NCI-H2081 treated with DMSO at 0.1 percent for 48 hours (cell line): ENCODE data around the gene CD84.
"Not testable (repeated sequence)": the region's sequence is repeated elsewhere in the genome, so short reads cannot be mapped to it uniquely, and the experiment has no call there.

Experiments used
- DNase-seq: peaks from one replicate; lab custom pipeline; 2025; lab: John Stamatoyannopoulos, UW

The CD84 gene

DNA sequence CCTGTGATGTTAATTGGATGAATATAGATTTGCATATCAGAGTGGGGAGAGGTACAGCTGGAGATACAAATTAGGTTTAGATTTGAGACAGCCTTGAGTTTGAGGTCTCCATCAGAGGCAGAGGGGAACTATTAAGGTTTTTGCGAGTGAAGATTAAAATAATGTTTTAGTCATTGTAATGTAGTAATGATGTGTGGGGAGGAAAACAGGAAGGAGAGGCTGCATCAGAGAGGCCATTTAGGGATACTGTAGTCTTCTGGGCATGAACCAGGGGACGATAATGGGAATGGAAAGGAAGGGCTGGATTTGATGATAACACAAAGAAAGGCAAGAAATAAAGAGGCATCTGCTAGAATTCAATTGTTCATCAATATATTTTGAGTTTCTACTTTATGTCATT, 9.5 kb downstream of the CD84 start:
- no peak for DNase-seq

DNA sequence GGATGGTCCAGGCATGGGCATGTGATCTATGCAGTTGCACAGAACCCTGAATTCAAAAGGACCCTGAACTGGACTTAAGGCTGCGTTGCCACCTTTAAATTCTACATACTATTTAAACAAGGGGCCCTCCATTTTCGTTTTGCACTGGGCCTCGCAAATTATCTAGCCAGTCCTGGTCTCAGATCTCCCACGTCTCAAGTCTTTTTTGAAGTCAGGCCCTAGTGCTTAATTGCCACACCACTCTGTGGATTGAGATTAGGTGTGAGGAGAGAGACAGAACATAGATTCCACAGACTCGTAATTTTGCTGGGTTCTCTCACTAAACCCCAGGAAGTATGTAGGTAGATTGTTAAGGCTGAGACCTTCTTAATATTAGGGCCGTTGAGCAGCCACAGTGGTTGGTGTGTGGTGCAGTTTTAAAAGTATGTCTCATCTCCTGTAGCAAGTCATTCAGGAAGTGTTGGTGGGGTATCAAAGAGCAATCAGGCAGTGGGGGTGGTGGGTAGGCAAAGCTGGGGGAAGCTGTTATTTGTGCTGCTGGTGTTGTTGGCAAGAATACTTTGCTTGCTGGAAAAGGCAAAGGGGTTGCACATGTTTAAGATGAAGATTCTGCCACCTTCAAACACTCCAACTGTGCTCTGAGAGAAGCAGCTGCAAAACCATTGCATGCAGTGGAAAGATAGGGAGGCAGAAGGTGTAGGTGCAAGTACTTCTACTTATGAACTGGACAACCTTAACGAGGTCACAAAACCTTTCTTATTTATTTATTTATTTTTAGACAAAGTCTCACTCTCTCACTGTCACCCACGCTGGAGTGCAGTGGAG, 11.2 kb downstream of the CD84 start:
- no peak for DNase-seq

GRCh38 chr1:160567341-160567740, 12.0 kb downstream of the CD84 start:
- DNase-seq = no peak

- DNase-seq = no peak
These were observed 13.7 kb downstream of the CD84 start for GRCh38 chr1:160565564-160565963.

GRCh38 chr1:160563230-160563629, 16.1 kb downstream of the CD84 start:
- not testable (repeated sequence) for DNase-seq

GRCh38 chr1:160562745-160563144, 16.6 kb downstream of the CD84 start:
- not testable (repeated sequence) for DNase-seq

DNA sequence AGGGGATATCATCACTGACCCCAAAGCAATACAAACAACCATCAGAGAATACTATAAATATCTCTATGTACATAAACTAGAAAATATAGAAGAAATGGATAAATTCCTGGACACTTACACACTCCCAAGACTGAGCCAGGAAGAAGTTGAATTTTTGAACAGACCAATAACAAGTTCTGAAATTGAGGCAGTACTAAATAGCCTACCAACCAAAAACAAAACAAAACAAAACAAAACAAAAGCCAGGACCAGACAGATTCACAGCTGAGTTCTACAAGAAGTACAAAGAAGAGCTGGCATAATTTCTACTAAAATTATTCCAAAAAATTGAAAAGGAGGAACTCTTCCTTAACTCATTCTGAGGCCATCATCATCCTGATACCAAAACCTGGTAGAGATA, 18.5 kb downstream of the CD84 start:
- no peak for DNase-seq

- DNase-seq = no peak
These were observed 19.1 kb downstream of the CD84 start for GRCh38 chr1:160560045-160560705.

GRCh38 chr1:160559437-160559836, 19.9 kb downstream of the CD84 start:
- DNase-seq = not testable (repeated sequence)

- DNase-seq = no peak
These were observed 20.5 kb downstream of the CD84 start for GRCh38 chr1:160558660-160559380.

GRCh38 chr1:160553778-160554177, 25.5 kb downstream of the CD84 start:
- no peak for DNase-seq

GRCh38 chr1:160552425-160552824, 26.9 kb downstream of the CD84 start:
- no peak for DNase-seq

- no peak for DNase-seq
These were observed 28.7 kb downstream of the CD84 start for GRCh38 chr1:160550572-160551034.

DNA sequence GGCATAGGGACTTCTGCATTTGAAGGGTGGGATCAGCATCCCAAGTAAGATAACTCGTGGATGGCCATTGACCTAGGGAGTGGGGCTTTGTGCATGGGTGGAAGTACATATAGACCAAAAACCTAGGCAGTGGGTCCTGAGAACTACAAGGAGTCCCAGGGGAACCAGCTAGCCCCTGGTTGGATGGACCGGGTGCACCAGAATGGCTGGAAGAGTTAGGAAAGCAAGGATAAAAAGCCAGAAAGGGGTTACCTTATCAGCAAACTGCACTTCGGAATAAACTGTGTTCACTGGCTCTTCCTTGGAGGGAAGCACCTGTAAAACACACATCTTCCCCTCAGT, 29.7 kb downstream of the CD84 start:
- no peak for DNase-seq

DNA sequence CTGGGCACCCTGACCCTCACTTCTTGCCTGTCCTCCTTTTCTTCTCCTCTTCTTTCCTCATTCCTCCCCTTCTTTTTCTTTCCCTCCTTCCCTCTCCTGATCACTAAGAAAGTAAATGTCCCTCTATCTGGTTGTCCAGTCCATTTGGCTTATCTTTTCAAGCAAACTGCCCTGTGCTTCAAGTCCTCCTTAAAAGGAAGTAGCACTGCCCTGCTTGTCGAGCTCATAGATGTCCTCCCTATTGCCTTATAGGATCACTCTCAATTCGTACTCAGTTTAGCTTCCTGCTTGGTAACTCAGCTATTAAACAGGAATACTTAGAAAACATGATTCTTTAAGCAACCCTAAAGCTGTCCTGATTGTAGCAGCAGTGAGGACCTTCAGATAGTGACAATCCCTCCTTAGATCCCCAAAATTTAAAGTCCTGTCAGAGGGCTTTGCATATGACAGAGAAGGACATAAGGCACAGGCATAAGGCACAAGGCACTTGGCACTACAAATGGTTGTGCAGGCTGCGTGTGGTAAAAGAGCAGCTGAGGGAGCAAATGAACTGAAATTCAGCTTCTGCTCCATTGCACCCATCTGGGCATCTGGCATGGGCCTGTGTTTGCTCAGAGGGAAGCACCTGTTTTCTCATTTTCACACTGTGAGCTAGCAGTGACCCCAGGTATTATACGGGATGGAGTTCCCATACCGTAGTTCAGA, 30.2 kb downstream of the CD84 start:
- no peak for DNase-seq

- DNase-seq = no peak
These were observed 31.1 kb downstream of the CD84 start for GRCh38 chr1:160548183-160548582.

GRCh38 chr1:160547422-160547821, 31.9 kb downstream of the CD84 start:
- no peak for DNase-seq

GRCh38 chr1:160546942-160547341, 32.4 kb downstream of the CD84 start:
- no peak for DNase-seq

GRCh38 chr1:160544647-160545046, 34.6 kb downstream of the CD84 start:
- DNase-seq = no peak

- DNase-seq = no peak
These were observed 36.9 kb downstream of the CD84 start for GRCh38 chr1:160542303-160542945.

DNA sequence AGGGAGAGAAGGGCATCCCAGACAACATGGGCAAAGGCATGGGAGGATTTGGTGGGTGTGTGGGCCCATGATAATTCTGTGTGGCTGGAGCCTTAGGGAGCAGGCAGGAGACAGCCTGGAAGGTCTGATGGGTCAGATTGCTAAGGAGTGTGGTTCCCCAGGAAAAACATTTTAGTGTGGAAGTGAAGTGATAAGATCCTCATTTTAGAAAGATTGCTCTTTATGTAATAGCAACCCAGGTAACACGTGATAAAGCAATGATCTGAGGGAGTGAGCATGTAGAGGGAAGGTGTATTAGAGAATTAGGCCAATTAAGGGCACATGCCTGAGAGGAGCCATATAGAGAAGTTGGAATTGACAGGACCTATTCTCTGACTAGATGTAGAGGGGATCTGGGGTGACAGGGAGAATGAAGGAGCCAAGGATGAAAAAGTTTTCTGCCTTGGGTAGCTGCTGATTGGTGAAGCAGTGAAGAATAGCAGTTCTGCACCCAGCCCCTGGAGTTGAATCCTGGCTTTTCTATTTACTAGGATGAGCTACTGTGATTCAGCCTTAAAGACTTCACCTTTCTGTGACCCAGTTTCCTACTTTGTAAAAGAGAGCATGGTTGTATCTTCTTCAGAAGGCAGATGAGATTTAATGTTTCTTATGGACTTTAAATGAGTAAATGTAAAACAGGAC, 37.5 kb downstream of the CD84 start:
- DNase-seq = no peak
